WI38 (cell line): ENCODE results near the gene RBBP8.
A peak's percentile ranks its signal among the peaks of the same experiment; 100 is the strongest.

Source experiments
- H3K4me3 ChIP-seq: 2 replicates; pipeline ENCODE4 v1.5.1; 2011; ENCODE audit warnings: low read depth, mild to moderate bottlenecking, control low read depth, low read length
- CTCF ChIP-seq: IDR thresholded peaks from 2 replicates; pipeline ENCODE4 v1.5.1; 2012; ENCODE audit warnings: low read depth, mild to moderate bottlenecking, control low read depth, low read length

Gene RBBP8

GRCh38 chr18:22975508-22975907 is 42.4 kb downstream of the RBBP8 start:
- no peak overlapping the region for H3K4me3 ChIP-seq
- TF ChIP-seq CTCF = no peak

GRCh38 chr18:22977847-22978701 is 44.9 kb downstream of the RBBP8 start:
- no peak overlapping the region for H3K4me3 ChIP-seq
- no peak for TF ChIP-seq CTCF

- no peak overlapping the region for H3K4me3 ChIP-seq
- TF ChIP-seq CTCF = no peak
Observed at GRCh38 chr18:22980394-22980793, 47.3 kb downstream of the RBBP8 start.

- no peak for TF ChIP-seq CTCF
Observed at GRCh38 chr18:22981274-22982133, 48.4 kb downstream of the RBBP8 start.

GRCh38 chr18:22983175-22983574 is 50.0 kb downstream of the RBBP8 start:
- H3K4me3 ChIP-seq = no peak overlapping the region
- TF ChIP-seq CTCF = peak; percentile 37; the same call in 1 of the 2 replicates

More at GRCh38 chr18:22981274-22982133, 48.4 kb downstream of the RBBP8 start:
- no peak overlapping the region for H3K4me3 ChIP-seq

- no peak overlapping the region for H3K4me3 ChIP-seq
- TF ChIP-seq CTCF = no peak
Observed at GRCh38 chr18:22985250-22985649, 52.1 kb downstream of the RBBP8 start.
